Suprapubic skin (tissue), 4 donors: ENCODE results near the gene BLNK. TPM values are rescaled to one million over a fixed set of nuclear protein-coding genes. Genes with fewer than 3 reads are reported as not detected.
"Not testable (repeated sequence)": the region's sequence is repeated elsewhere in the genome, so short reads cannot be mapped to it uniquely, and the experiment has no call there.

ENCODE experiments used
- DNase-seq, 2 donors: peaks; one replicate each; pipeline ENCODE4 v3.0.0-alpha.2; 2019; ENCODE audit warnings: low spot score in 2 of 2
- H3K27ac ChIP-seq: fragments of 200-600 bp; sonication (generic); one replicate; pipeline ENCODE4 v1.5.1; 2019
- H3K27me3 ChIP-seq: fragments of 200-600 bp; sonication (generic); one replicate; pipeline ENCODE4 v1.5.1; 2019
- H3K36me3 ChIP-seq: fragments of 200-600 bp; sonication (generic); one replicate; pipeline ENCODE4 v1.5.1; 2019
- H3K4me1 ChIP-seq: fragments of 200-600 bp; sonication (generic); one replicate; pipeline ENCODE4 v1.5.1; 2019
- H3K4me3 ChIP-seq: fragments of 200-600 bp; sonication (generic); one replicate; pipeline ENCODE4 v1.5.1; 2019; ENCODE audit warnings: mild to moderate bottlenecking
- H3K9me3 ChIP-seq: fragments of 200-600 bp; sonication (generic); one replicate; pipeline ENCODE4 v1.5.1; 2019
- CTCF ChIP-seq, 2 donors: fragments of 200-600 bp in 1 of 2; fragments of 450-650 bp in 1 of 2; sonication (generic) in 1 of 2; IDR thresholded peaks; one replicate each; pipeline ENCODE4 v1.5.1; 2016 to 2019; ENCODE audit warnings: antibody characterized with exemption in 2 of 2, mild to moderate bottlenecking in 1 of 2, moderate library complexity in 1 of 2
- EP300 ChIP-seq: sonication (generic); formaldehyde crosslinking; IDR thresholded peaks from one replicate; pipeline ENCODE4 v1.6.1; 2017; ENCODE audit warnings: antibody characterized with exemption
- POLR2A ChIP-seq, 2 donors: fragments of 450-650 bp; IDR thresholded peaks; one replicate each; pipeline ENCODE4 v1.6.1; 2017; ENCODE audit warnings: antibody characterized with exemption in 2 of 2, mild to moderate bottlenecking in 2 of 2, moderate library complexity in 2 of 2
- POLR2AphosphoS5 ChIP-seq, 3 donors: sonication (generic); formaldehyde crosslinking; IDR thresholded peaks; one replicate each; pipeline ENCODE4 v1.6.1; 2017; ENCODE audit warnings: antibody characterized with exemption in 3 of 3
- WGBS: methylation state at CpG from one replicate; pipeline ENCODE4 v1.1.5; 2018; 5-methylcytosine and 5-hydroxymethylcytosine counted together
- total RNA-seq, 4 donors: library from RNA; depleted of rRNA; stranded (reverse); fragments of >200 nt; gene quantifications; one replicate each; pipeline ENCODE4 v1.1.0, GENCODE V29; 2016

BLNK gene
- total RNA-seq, 4 donors from 2014 or later = 4.7 to 9.7 (median 5.7) TPM

GRCh38 chr10:96311180-96311715, 39.9 kb upstream of the BLNK start:
- TF ChIP-seq POLR2A (IDR thresholded peaks at IDR 0.05) = no peak
- TF ChIP-seq POLR2AphosphoS5 (IDR thresholded peaks at IDR 0.05) = no peak
- TF ChIP-seq EP300 = no peak
- TF ChIP-seq CTCF (IDR thresholded peaks at IDR 0.05) = no peak
- no peak overlapping the region for H3K27ac ChIP-seq
- H3K9me3 ChIP-seq = no peaks in the 10 kb centered on the region
- H3K4me3 ChIP-seq = no peak overlapping the region
- H3K27me3 ChIP-seq = peaks cover 5% of the 10 kb centered on the region
- H3K36me3 ChIP-seq = no peaks in the 10 kb centered on the region
- 49% methylated on average over 3 of the region's 3 CpGs for WGBS
- DNase-seq = no peak
- peaks cover 2% of the 10 kb centered on the region for H3K4me1 ChIP-seq

GRCh38 chr10:96310321-96310669, 38.9 kb upstream of the BLNK start:
- H3K4me1 ChIP-seq = peaks cover 2% of the 10 kb centered on the region
- peaks cover 4% of the 10 kb centered on the region for H3K27me3 ChIP-seq
- no peak for DNase-seq
- no peaks in the 10 kb centered on the region for H3K9me3 ChIP-seq
- no peak overlapping the region for H3K27ac ChIP-seq
- H3K4me3 ChIP-seq = no peak overlapping the region
- no peaks in the 10 kb centered on the region for H3K36me3 ChIP-seq
- WGBS = 26% methylated on average over 1 of the region's 1 CpG
- TF ChIP-seq CTCF (IDR thresholded peaks at IDR 0.05) (no peak), POLR2AphosphoS5 (IDR thresholded peaks at IDR 0.05) (no peak), EP300 (no peak), POLR2A (IDR thresholded peaks at IDR 0.05) (no peak)

- H3K27ac ChIP-seq = no peak overlapping the region
- 54% methylated on average over 3 of the region's 3 CpGs for WGBS
- H3K27me3 ChIP-seq = peaks cover 4% of the 10 kb centered on the region
- TF ChIP-seq CTCF (IDR thresholded peaks at IDR 0.05) = no peak
- TF ChIP-seq POLR2A (IDR thresholded peaks at IDR 0.05) = no peak
- TF ChIP-seq EP300 = no peak
- TF ChIP-seq POLR2AphosphoS5 (IDR thresholded peaks at IDR 0.05) = no peak
- no peak for DNase-seq
- no peaks in the 10 kb centered on the region for H3K36me3 ChIP-seq
- H3K4me3 ChIP-seq = no peak overlapping the region
- no peaks in the 10 kb centered on the region for H3K9me3 ChIP-seq
- H3K4me1 ChIP-seq = peaks cover 2% of the 10 kb centered on the region
These were observed 38.4 kb upstream of the BLNK start for GRCh38 chr10:96309628-96310320.

GRCh38 chr10:96308854-96309253, 37.5 kb upstream of the BLNK start:
- not testable (repeated sequence) for DNase-seq, H3K27ac ChIP-seq, H3K4me3 ChIP-seq, H3K27me3 ChIP-seq, H3K4me1 ChIP-seq, H3K9me3 ChIP-seq, H3K36me3 ChIP-seq
- 58% methylated on average over 4 of the region's 4 CpGs for WGBS

- Histone ChIP-seq H3K9me3 (no peaks in the 10 kb centered on the region), H3K36me3 (no peaks in the 10 kb centered on the region), H3K27me3 (peaks cover 8% of the 10 kb centered on the region), H3K27ac (no peak overlapping the region), H3K4me1 (peaks cover 2% of the 10 kb centered on the region), H3K4me3 (no peak overlapping the region)
- WGBS = 35% methylated on average over 8 of the region's 8 CpGs
- no peak for TF ChIP-seq CTCF (IDR thresholded peaks at IDR 0.05)
- no peak for TF ChIP-seq POLR2AphosphoS5 (IDR thresholded peaks at IDR 0.05)
- TF ChIP-seq POLR2A (IDR thresholded peaks at IDR 0.05) = no peak
- TF ChIP-seq EP300 = no peak
- DNase-seq = no peak
These were observed 35.1 kb upstream of the BLNK start for GRCh38 chr10:96306516-96306915.
